ENCODE measurements around the gene ABHD1. TPM values are rescaled to one million over a fixed set of nuclear protein-coding genes. Genes with fewer than 3 reads are reported as not detected.

ABHD1 gene
- total RNA-seq, 2 donors from 2014 or later: 0.29 to 1.0 TPM

GRCh38 chr2:27097341-27097740 lies 26.3 kb upstream of the ABHD1 start:
- no peak overlapping the region for H3K27ac ChIP-seq (ENCODE audit: low read depth, low read length)
- Mint-ChIP-seq H3K27me3 (ENCODE audit: insufficient read depth) (no peaks in the 10 kb centered on the region), H3K27ac (no peak overlapping the region), H3K4me3 (no peak overlapping the region), H3K4me1 (peaks cover 4% of the 10 kb centered on the region), H3K9me3 (no peaks in the 10 kb centered on the region), H3K36me3 (ENCODE audit: low read depth) (no peaks in the 10 kb centered on the region)
- TF ChIP-seq CTCF (conservative IDR thresholded peaks at IDR 0.05): no peak
- no peaks in the 10 kb centered on the region for H3K36me3 ChIP-seq (ENCODE audit: control insufficient read depth, insufficient read depth, low read length)
- peaks cover 5% of the 10 kb centered on the region for H3K4me1 ChIP-seq (ENCODE audit: control insufficient read depth, insufficient read depth, low read length)
- H3K9ac ChIP-seq (ENCODE audit: extremely low read depth, low read length, poor library complexity, severe bottlenecking): no peak overlapping the region
- no peaks in the 10 kb centered on the region for H3K27me3 ChIP-seq (ENCODE audit: control insufficient read depth, insufficient read depth, low read length, poor library complexity, severe bottlenecking)
- H3K9me3 ChIP-seq (ENCODE audit: control insufficient read depth, low read length): no peaks in the 10 kb centered on the region
- WGBS, 2 experiments (ENCODE audit: insufficient coverage in 1 of 2, insufficient read length in 1 of 2): 89 to 100% methylated on average over 1 to 14 of the region's 14 CpGs
- no peak for DNase-seq
- H3K4me3 ChIP-seq (ENCODE audit: low read length): no peak overlapping the region

- WGBS, 2 experiments (ENCODE audit: insufficient coverage in 1 of 2, insufficient read length in 1 of 2): 89 to 90% methylated on average over 12 to 19 of the region's 19 CpGs
- DNase-seq: no peak
These were observed 24.2 kb upstream of the ABHD1 start for GRCh38 chr2:27099334-27099955.

GRCh38 chr2:27100036-27100435 lies 23.6 kb upstream of the ABHD1 start:
- H3K9ac ChIP-seq (ENCODE audit: extremely low read depth, low read length, poor library complexity, severe bottlenecking): no peak overlapping the region
- H3K36me3 Mint-ChIP-seq (ENCODE audit: low read depth): no peaks in the 10 kb centered on the region

More at GRCh38 chr2:27099334-27099955, 24.2 kb upstream of the ABHD1 start:
- Histone ChIP-seq H3K36me3 (ENCODE audit: control insufficient read depth, insufficient read depth, low read length) (no peaks in the 10 kb centered on the region), H3K4me3 (ENCODE audit: low read length) (no peak overlapping the region), H3K4me1 (ENCODE audit: control insufficient read depth, insufficient read depth, low read length) (peaks cover 5% of the 10 kb centered on the region), H3K27ac (ENCODE audit: low read depth, low read length) (no peak overlapping the region), H3K9ac (ENCODE audit: extremely low read depth, low read length, poor library complexity, severe bottlenecking) (no peak overlapping the region), H3K9me3 (ENCODE audit: control insufficient read depth, low read length) (no peaks in the 10 kb centered on the region), H3K27me3 (ENCODE audit: control insufficient read depth, insufficient read depth, low read length, poor library complexity, severe bottlenecking) (no peaks in the 10 kb centered on the region)
- Mint-ChIP-seq H3K9me3 (no peaks in the 10 kb centered on the region), H3K4me3 (no peak overlapping the region), H3K27ac (no peak overlapping the region), H3K27me3 (ENCODE audit: insufficient read depth) (no peaks in the 10 kb centered on the region), H3K4me1 (peaks cover 4% of the 10 kb centered on the region), H3K36me3 (ENCODE audit: low read depth) (no peaks in the 10 kb centered on the region)
- TF ChIP-seq CTCF (conservative IDR thresholded peaks at IDR 0.05): no peak

More at GRCh38 chr2:27100036-27100435, 23.6 kb upstream of the ABHD1 start:
- H3K27ac ChIP-seq (ENCODE audit: low read depth, low read length): no peak overlapping the region
- H3K27ac Mint-ChIP-seq: peak overlapping the region; percentile 49
- TF ChIP-seq CTCF (conservative IDR thresholded peaks at IDR 0.05): no peak
- H3K4me3 Mint-ChIP-seq: no peak overlapping the region
- H3K9me3 ChIP-seq (ENCODE audit: control insufficient read depth, low read length): no peaks in the 10 kb centered on the region
- 82 to 83% methylated on average over 8 to 10 of the region's 10 CpGs for WGBS, 2 experiments (ENCODE audit: insufficient coverage in 1 of 2, insufficient read length in 1 of 2)
- no peaks in the 10 kb centered on the region for H3K36me3 ChIP-seq (ENCODE audit: control insufficient read depth, insufficient read depth, low read length)
- H3K9me3 Mint-ChIP-seq: no peaks in the 10 kb centered on the region
- H3K4me1 ChIP-seq (ENCODE audit: control insufficient read depth, insufficient read depth, low read length): peaks cover 5% of the 10 kb centered on the region
- peaks cover 4% of the 10 kb centered on the region for H3K4me1 Mint-ChIP-seq
- H3K27me3 Mint-ChIP-seq (ENCODE audit: insufficient read depth): no peaks in the 10 kb centered on the region
- H3K4me3 ChIP-seq (ENCODE audit: low read length): no peak overlapping the region
- DNase-seq: no peak
- H3K27me3 ChIP-seq (ENCODE audit: control insufficient read depth, insufficient read depth, low read length, poor library complexity, severe bottlenecking): peaks cover 5% of the 10 kb centered on the region

Measured in endodermal cell (in vitro differentiated cells).